SK-N-MC (cell line): Measurements from ENCODE around the gene DNAJC17.

Source experiments
- EZH2 ChIP-seq: fragments of 200-600 bp; sonication (generic); IDR thresholded peaks from one replicate; pipeline ENCODE4 v1.6.1; 2017; ENCODE audit warnings: antibody characterized with exemption
- POLR2AphosphoS5 ChIP-seq: IDR thresholded peaks from 2 replicates; pipeline ENCODE4 v1.6.1; 2012; ENCODE audit warnings: mild to moderate bottlenecking, low read depth, low read length, borderline replicate concordance

GRCh38 chr15:40790718-40791117 is 16.6 kb downstream of the DNAJC17 start:
- TF ChIP-seq EZH2, result no peak
- no peak for TF ChIP-seq POLR2AphosphoS5
